HG02938 (cell line): Measurements from ENCODE around the gene ENTPD2.

Source experiments
- ATAC-seq: cut with Tn5 transposase; IDR thresholded peaks from one replicate; pipeline ENCODE4 v1.9.1; 2021; ENCODE audit warnings: mild to moderate bottlenecking, moderate library complexity; ENCODE audit not compliant: unreplicated experiment

The ENTPD2 gene

DNA sequence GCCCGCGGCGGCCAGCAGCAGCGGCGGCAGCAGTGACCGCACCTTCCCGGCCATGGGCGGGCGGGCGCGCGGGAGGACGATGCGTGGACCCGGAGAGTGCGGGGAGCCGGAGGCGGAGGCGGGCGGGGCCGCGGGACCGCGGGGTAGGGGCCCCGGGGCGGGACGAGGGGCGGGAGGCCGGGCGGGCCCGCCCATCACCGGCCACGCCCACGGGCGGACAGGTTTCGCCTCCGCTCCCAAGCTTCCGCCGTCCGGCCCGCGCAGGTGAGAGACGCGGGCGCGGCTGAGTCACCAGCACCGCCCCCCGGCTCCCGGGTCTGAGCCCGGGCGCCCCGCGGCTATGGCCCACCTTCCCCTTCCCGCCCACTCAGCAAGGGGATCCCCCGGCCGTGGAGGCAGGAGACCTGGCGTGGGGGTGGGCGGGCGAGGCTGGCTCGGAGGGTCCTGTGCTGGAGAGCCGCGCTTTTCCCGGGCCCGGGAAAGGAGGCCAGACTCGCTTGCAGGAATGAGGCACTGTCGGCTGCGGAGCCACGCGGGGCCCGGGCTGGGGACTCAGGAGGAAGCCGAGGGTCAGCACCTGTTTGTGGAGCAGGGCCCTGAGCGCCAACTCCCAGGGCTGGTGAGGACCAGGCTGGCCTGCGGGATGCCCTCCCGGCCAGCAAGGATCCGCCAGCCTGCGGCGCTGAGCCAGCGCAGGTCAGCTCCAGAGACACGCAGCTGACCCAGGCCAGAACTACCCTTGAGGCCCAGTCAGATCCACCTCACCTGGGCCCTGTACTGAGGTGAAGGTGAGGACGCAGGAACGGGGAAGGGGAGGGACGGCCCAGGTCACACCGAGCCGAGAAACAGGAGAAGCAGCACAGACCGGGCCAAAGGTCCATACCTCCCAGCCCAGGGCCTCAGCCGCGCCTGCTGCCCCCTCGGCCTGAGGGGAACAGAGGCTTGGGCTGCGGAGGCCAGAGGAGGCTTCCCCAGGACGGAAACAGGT, at the start of gene ENTPD2:
Gene ENTPD2 (minus strand): TSS at position 118 of the 988 bp plus-strand sequence. CDS start 64 bp downstream, at position 54.
- no peak for ATAC-seq

DNA sequence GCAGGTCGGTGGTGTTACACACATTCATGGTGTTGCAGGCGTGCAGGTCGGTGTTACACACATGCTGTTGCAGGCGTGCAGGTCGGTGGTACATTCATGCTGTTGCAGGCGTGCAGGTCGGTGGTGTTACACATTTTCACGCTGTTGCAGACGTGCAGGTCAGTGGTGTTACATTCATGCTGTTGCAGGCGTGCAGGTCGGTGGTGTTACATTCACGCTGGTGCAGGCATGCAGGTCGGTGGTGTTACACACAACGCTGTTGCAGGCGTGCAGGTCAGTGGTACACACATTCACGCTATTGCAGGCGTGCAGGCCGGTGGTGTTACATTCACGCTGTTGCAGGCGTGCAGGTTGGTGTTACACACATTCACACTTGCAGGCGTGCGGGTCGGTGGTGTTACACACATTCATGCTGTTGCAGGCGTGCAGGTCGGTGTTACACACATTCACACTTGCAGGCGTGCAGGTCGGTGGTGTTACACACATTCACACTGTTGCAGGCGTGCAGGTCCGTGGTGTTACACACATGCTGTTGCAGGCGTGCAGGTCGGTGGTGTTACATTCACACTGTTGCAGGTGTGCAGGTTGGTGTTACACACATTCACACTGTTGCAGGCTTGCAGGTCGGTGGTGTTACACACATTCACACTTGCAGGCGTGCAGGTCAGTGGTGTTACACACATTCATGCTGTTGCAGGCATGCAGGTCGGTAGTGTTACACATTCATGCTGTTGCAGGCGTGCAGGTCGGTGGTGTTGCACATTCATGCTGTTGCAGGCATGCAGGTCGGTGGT, 49.5 kb upstream of the ENTPD2 start:
- ATAC-seq: no peak

DNA sequence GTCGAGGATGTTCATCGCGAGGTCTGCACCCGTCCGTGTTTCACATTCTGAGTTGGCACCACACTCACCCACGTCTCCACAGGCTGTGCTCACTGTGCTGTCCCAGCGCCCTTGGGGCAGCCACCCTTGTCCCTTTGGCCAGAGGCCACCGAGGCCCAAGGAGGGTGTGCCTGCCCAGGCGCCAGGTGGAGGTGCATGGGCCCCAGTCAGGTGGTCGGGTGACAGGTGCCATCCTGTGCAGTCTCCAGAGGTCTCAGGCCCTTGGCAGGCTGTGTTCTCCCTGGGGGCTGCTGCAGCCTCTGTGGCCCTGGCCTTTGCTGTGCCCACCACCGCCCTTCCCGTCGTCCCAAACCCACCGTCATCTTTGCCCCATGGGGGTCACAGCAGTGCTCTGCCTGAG, 45.4 kb upstream of the ENTPD2 start:
- no peak for ATAC-seq

DNA sequence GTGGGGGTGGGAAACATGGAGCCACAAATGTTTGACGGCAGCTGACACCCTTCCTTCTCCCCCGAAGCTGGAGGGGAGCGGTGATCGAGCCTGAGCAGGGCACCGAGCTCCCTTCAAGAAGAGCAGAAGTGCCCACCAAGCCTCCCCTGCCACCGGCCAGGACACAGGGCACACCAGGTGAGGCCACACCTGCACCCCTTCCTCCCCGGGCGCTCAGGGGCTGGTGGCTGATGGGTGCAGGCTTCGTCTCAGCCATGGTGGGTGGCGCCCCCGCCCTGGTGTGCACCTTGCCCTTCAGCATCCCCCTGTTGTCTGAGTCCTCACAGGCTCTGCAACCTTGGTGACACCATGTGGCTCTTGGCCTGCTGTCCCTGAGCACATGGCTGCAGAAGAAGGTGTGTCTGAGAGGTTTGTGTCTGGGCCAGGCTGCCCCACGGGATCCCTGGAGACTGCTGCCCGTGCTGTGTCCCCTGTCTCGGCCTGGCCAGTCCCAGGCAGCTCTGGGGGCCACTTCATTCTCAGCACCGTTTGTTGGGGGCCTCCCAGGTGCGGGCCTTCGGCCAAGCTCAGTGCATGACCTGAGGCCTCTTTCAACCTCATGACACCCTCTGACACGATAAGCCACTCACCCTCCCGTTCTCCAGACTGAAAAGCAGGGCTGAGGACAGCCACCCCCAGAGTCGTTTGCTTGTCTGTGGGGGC, 44.1 kb upstream of the ENTPD2 start:
- no peak for ATAC-seq

DNA sequence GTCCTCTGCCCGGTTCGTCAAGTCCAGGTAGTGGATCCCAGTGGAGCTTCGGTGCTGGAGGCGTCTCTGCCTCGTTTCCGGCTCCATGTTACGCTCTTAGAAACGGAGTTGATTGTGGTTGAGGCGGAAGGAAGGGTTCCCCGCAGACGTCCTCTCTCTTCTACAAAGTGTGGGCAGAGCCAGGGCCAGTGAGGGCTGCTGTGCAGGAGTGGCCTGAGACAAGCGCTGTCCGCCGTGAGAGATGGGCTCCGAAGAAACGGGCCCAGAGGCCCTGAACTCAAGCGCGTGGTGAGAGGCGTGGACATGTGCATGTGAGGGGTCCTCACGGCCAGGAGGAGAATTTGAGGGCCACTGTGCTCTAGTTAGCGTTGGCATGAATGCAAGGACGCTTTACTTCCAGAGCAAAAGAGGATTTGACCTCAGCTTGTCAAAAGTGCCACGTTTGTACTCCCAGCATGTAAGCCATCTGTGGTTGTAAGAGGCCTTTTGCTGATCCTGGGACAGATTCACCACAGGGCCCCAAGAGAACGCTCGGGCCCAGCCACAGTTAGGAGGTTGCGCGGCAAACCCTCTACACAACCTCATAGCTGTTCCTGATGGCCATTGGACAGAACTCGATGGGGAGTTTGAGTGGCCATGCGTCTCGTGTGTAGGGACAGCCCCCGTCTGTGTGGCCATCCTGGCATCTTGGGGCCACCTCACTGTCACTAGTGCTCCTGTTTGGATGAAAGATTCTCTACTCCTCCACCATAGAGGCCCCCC, 43.1 kb upstream of the ENTPD2 start:
- ATAC-seq: no peak

DNA sequence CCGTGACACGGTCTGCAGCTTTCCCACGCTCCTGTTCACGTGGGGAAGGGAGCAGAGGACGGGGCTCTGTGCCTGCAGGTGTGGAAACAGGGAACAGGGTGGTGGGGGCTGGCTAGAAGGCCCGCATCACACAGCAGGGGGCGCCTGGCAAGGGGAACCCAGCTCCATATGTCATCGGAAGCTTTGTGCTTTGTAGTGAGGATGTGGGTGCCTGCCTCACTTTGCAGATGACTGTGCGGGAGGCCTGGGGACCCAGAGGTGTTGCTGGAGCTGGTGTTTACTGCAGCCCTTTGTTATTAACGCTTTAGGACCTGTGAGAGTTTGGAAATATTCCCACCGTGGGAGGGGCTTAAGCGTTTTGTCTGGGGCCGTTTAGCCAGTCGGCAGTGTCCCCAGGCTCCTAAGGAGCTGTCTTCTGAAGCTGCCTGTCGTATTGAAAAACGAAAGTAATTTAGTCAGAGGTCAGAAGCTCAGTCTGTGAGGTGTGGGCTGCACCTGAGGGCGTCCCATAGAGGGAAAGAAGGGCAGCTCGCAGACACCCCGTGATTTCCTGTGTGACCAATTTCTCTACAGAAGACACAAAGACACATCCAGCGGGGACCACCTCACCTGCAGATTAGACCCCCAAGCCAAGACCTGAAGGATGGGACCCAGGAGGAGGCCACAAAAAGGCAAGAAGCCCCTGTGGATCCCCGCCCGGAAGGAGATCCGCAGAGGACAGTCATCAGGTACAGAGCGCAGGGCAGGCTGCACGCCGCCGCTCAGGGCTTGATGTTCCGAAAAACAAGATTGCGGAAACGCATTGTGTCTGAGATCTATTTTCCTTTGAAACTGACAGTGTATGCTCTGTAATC, 42.0 kb upstream of the ENTPD2 start:
- ATAC-seq: peak; percentile 88

DNA sequence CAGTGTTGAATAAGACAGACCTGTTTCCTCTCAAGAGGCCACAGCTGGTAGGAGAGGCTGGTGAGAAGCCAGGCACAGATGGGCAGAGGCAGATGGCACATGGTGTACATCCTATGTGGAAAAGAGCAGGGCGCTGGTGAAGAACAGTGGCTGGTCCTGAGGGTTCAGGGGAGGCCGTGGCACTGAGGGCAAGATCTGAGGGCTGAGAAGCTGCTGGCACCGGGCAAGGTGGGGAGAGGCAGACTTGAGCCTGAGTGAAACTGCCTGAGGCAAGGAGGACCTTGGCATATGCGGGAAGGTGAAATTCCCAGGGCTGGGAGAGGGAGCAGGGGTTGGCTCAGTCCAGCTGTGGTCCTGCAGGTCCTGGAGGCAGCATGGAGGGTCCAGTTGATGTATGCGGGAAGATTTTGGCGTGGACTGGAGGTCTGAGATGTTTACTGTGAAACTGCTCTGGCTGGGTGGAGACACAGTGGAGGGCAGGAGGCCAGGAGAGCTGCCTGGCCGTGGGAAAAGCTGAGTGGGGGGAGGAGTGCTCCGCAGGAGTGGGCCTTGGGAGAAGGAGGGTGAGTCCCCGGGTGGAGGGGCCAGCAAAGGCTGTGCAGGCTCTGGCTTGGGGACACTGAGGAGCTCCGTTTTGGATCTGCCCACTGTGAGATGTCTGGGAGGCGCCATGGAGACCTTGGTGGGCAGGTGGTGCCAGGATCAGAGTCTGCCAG, 35.5 kb upstream of the ENTPD2 start:
- no peak for ATAC-seq

DNA sequence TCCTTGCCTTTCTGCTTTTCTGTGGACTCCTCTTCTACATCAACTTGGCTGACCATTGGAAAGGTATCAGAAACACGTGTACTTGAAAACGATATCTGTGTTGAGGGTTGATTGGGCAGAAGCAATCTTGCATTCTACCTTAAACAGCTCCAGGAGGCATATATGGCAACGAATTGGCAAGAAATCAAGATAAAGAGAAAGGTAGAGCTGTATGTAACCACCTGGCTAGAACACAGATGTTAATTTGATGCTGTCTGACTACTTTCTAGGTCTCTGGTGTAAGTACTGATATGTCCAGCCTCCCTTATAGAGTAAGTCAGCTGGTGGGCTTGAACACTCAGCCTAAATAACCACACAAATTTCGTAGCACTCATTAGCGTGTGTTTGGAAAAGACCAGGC, 34.3 kb upstream of the ENTPD2 start:
- ATAC-seq: no peak

DNA sequence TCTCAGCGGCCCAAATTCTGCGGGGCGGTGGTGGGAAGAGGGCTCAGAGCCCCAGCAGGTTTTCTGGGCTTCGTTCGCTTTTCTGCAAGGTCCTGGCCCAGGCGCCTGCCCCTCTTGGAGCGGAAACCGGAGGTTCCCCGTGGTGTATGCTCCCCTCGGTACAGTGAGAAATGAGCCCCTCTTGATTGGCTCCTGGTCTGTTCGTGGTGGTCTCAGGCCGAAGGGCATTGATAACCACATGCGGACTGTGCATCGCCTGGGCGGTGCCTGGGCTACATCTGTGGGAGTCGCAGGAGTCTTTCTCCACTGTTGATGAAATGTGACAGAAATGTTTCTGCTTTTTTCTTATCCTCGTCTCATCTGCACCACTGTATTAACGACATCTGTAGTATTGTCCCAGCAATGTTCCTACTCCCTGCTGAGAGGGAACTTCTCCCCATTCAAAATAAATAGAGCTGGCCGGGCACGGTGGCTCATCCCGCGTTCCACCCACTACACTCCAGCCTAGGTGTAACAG, 33.6 kb upstream of the ENTPD2 start:
- ATAC-seq: peak; percentile 0

DNA sequence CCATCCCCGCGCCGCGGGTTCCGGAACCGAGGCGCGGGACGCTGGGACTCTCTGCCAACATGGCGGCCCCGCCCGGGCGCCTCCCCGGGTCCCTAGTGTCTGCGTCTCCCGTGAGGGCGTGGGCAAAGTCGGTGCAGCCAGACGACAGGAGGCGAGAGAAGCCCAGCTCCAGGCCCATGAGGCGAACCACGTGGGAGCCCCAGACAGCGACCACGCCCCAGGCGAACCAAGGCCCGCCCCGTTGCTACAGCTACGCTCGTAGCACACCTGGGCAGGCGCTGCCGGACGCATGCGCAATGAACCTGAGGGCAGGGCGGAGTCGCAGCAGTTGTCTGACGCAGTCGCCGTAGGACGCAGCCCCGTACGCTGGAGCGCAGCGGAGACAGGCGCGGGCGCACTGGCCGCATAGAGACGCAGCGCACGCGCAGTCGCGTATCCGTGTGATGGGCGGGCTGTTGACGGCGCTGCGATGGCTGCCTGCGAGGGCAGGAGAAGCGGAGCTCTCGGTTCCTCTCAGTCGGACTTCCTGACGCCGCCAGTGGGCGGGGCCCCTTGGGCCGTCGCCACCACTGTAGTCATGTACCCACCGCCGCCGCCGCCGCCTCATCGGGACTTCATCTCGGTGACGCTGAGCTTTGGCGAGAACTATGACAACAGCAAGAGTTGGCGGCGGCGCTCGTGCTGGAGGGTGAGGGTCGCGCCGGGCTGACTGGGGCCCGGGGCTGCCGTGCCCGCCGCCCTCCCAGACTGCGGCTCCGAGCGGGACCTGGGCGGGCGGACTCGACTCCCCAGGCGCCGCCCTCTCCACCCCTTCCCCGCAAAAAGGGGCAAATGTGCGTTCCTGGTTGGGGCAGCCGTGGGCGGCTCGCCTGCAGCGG, 32.9 kb upstream of the ENTPD2 start, which contains the start of gene MAN1B1:
Gene MAN1B1 (plus strand): TSS at position 455 of the 878 bp plus-strand sequence. CDS start 15 bp downstream, at position 470.
- peak; percentile 83 for ATAC-seq

DNA sequence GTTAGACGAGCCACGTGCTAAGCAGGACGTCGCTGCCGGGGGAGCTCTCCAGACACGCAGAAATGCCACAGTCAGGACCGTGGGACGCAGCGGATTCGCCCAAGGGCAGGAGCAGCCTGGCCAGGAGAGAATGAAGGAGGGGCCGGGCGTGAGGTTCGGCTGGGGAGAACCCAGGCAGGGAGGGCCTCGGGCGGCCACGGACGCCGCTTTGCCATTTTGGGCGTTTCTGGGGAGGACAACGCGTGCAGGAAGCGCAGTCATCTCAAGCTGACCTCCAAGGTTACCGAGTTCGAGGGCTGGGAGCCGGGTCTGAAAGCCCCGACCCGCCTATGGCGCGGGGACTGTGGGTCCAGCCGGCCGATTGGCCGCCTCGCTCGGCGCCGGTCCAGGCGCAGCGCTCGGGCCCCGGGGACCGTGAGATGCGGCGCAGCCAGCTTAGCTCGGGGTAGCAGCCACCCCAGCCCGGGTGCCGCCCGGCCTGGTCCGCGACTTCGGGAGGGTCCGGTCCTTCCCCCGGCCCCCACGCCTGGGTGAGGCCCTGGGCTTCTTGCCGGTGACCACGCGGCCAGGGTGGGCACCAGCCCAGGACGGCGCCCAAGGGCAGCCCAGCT, 32.2 kb upstream of the ENTPD2 start:
- ATAC-seq: peak; percentile 4

DNA sequence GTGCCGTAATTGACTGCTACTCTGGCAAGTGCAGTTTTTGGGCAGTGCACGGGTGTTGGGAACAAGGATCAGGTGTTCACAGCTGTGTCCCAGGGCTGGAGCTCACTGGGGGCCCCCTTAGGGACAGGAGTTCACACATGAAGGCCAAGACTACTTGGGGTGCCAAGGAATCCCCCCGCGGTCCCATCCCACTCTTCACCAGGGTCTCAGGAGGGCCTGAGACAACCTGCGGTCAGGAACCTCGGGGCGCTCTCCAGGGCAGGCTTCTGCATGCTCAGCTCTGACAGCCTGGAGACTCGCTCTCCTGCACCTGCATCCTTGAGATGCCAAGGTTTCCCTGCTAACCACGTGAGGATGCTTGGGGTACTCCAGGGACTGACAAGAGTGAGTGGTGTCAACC, 30.7 kb upstream of the ENTPD2 start:
- ATAC-seq: no peak

DNA sequence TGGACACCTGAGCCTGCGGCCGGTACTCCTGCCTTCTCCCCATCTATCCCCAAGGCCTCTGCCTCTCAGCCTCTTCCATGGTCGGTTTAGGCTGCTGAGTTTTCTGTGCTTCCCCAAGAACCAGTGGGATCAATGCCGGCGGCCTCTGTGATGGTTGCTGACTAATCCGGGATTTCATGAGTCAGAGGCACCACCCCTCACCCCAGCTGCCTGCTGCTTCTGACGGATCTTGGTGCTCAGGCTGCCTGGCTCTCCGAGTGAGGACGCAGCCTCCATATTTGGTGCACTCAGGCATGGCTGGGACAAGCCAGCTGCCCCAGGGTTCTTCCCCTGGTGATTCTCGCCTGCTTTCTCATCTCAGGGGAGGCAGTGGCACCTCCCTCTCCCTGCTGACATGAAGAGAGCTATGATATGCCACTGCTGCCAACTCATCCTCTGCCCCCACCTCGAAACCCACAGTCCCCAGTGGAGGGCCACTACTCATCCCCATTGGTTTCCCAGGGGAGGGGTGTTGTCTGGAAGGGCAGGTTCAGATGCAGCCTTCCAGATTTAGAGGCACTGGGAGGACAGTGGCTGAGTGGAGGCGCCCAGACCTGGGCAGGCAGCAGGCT, 29.6 kb upstream of the ENTPD2 start:
- no peak for ATAC-seq

DNA sequence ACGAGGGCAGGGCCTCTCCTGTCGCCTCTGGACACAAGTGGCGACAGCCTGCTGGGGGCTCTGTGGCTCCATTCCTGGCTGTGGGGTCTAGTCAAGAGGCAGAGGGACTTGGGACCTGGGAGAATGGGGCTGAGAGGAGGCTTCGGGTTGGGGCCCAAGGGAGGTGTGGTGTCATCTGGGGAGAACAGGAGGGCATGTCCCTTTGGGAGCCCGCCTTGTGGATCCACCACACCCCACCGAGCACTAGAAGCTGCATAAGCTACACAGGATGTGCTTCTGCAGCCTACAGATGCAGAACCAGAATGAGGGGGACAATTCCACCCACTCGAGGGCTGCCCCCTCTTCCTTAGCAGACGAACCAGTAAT, 29.0 kb upstream of the ENTPD2 start:
- no peak for ATAC-seq

DNA sequence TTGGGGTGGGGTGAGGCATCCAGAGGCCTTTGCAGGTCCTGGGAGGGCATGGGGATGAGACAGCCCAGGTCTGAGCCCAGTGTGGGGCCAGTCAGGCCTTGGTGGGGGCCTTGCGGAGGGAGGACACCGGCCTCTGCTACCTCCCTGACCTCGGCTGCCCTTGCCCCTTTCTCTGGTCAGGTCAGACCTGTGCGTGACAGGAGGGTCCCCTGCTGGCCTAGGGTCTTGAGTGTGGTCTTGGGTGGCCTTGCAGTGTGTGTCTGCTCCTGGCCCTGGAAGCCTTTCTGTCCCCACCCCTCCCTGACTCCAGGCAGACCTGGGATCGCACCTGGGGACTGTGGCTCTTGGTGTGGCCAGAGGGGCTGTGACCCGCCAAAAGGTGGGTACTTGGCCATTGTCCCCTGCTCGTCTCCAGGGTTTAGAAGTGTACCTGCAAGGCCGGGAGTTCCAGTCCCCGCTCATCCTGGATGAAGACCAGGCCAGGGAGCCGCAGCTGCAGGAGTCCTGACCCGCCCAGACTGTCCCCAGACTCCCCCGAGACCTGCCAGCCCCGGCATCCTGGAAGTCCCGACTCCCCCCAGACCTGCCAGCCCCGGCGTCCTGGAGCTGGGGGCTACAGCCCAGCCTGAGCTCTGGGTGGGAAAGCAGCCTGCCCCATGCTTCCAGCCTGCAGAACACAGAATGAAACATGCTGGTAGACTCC, 28.5 kb upstream of the ENTPD2 start:
- ATAC-seq: no peak
